ENCODE data around the gene SMTNL2.
"Not testable (repeated sequence)": the region's sequence is repeated elsewhere in the genome, so short reads cannot be mapped to it uniquely, and the experiment has no call there.

SMTNL2 gene

GRCh38 chr17:4604736-4605135 is 20.4 kb downstream of the SMTNL2 start:
- DNase-seq, result not testable (repeated sequence)

- DNase-seq, result no peak
Observed at GRCh38 chr17:4605826-4606225, 21.5 kb downstream of the SMTNL2 start.

- no peak for DNase-seq
Observed at GRCh38 chr17:4607261-4607741, 23.0 kb downstream of the SMTNL2 start.

GRCh38 chr17:4607773-4608187 is 23.5 kb downstream of the SMTNL2 start:
- DNase-seq, result no peak

GRCh38 chr17:4609761-4610160 is 25.4 kb downstream of the SMTNL2 start:
- no peak for DNase-seq

- no peak for DNase-seq
Observed at GRCh38 chr17:4610162-4610561, 25.8 kb downstream of the SMTNL2 start.

- DNase-seq, result no peak
Observed at GRCh38 chr17:4610656-4611055, 26.3 kb downstream of the SMTNL2 start.

GRCh38 chr17:4616476-4616875 is 32.1 kb downstream of the SMTNL2 start:
- no peak for DNase-seq

- no peak for DNase-seq
Observed at GRCh38 chr17:4617090-4617489, 32.8 kb downstream of the SMTNL2 start.

- no peak for DNase-seq
Observed at GRCh38 chr17:4617590-4618351, 33.4 kb downstream of the SMTNL2 start.

GRCh38 chr17:4620531-4621101 is 36.3 kb downstream of the SMTNL2 start:
- no peak for DNase-seq

GRCh38 chr17:4622375-4622774 is 38.0 kb downstream of the SMTNL2 start:
- no peak for DNase-seq

- DNase-seq, result no peak
Observed at GRCh38 chr17:4623249-4623648, 38.9 kb downstream of the SMTNL2 start.

GRCh38 chr17:4624451-4624911 is 40.2 kb downstream of the SMTNL2 start:
- DNase-seq, result not testable (repeated sequence)

- no peak for DNase-seq
Observed at GRCh38 chr17:4625181-4625617, 40.9 kb downstream of the SMTNL2 start.

GRCh38 chr17:4626734-4627256 is 42.5 kb downstream of the SMTNL2 start:
- DNase-seq, result no peak

GRCh38 chr17:4631431-4631830 is 47.1 kb downstream of the SMTNL2 start:
- no peak for DNase-seq

- no peak for DNase-seq
Observed at GRCh38 chr17:4631836-4632580, 47.7 kb downstream of the SMTNL2 start.

GRCh38 chr17:4632581-4632920 is 48.2 kb downstream of the SMTNL2 start:
- DNase-seq, result no peak

GRCh38 chr17:4633643-4634042 is 49.3 kb downstream of the SMTNL2 start:
- no peak for DNase-seq

- DNase-seq, result no peak
Observed at GRCh38 chr17:4634976-4635375, 50.6 kb downstream of the SMTNL2 start.

- DNase-seq, result no peak
Observed at GRCh38 chr17:4635823-4636375, 51.6 kb downstream of the SMTNL2 start.

GRCh38 chr17:4636474-4637100 is 52.3 kb downstream of the SMTNL2 start:
- DNase-seq, result no peak

Data from COR-L47 (cell line).